Dermis blood vessel endothelial cell (primary cell): ENCODE data around the gene RAP1GDS1. TPM values are rescaled to one million over a fixed set of nuclear protein-coding genes. Genes with fewer than 3 reads are reported as not detected.
A peak's percentile ranks its signal among the peaks of the same experiment; 100 is the strongest.
"Not testable (repeated sequence)": the region's sequence is repeated elsewhere in the genome, so short reads cannot be mapped to it uniquely, and the experiment has no call there.

Source experiments
- DNase-seq: peaks from one replicate; pipeline ENCODE4 v3.0.0; 2010
- total RNA-seq: library from RNA; depleted of rRNA; stranded (reverse); fragments of >200 nt; gene quantifications from 2 replicates; pipeline ENCODE4 v1.2.3, GENCODE V29; 2014

Gene RAP1GDS1
- total RNA-seq, 1 donor from 2014 or later: 62.3 TPM

GRCh38 chr4:98444371-98444770 is 183.2 kb downstream of the RAP1GDS1 start:
- no peak for DNase-seq

GRCh38 chr4:98446499-98447375 is 185.6 kb downstream of the RAP1GDS1 start:
- no peak for DNase-seq

DNA sequence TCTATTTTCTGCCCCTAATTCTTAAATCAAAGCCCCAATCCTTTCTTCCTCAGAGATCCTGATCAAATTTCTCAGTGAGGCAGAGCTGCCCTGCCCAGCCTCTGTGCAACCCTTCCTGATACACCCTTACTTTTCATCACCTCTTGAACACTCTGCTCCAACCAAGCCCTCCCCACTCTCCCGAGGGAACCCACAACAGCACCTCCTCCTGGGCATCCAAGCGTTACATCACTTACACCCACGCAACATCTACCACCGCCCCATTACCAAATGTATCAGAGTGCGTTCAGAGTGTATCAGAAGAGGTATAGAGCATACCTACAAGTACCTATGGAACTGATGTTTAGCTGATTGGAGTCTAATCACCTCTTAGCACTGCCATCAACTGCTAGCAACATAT is 186.5 kb downstream of the RAP1GDS1 start:
- no peak for DNase-seq

DNA sequence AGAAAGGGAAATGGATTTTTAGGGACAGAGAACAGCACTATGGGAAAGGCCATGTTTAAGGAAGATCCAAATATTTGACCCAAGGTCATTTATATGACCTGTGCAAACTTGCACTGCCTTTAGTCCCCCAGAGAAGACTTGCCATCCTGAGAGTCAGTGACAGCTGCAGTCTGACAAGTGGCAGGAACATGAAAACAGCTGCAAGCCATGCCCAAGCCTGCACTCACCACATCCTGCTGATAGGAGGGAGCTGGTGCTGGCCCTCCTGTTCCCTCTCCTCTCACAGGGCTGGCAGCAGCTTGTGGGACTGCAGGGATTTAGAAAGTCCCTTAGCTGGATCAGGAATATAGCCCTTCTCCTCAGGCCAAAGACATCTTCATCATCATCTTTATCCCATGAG is 187.7 kb downstream of the RAP1GDS1 start:
- no peak for DNase-seq

DNA sequence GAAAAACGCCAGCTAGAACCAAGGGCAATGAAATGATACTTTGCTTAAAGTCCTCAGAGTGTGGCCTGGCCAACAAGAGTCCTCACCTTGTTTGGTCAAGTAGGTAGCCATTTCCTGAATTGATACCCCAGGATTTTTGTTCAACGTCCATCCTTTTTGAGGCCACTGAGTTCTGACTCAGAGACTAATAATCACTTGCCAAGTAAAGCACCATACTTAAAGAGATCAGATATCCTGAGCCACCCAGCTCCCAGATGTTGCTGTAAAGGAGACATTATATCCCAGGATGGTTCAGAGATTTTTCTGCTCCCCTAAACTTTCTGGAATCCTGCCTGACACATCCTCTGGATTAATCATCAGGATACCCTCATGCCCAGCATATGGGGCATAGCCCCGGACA is 190.9 kb downstream of the RAP1GDS1 start:
- DNase-seq: no peak

- DNase-seq: not testable (repeated sequence)
Measured at GRCh38 chr4:98457422-98457821, 196.2 kb downstream of the RAP1GDS1 start.

- not testable (repeated sequence) for DNase-seq
Measured at GRCh38 chr4:98461121-98461865, 200.1 kb downstream of the RAP1GDS1 start.

GRCh38 chr4:98462487-98462886 is 201.3 kb downstream of the RAP1GDS1 start:
- DNase-seq: no peak

DNA sequence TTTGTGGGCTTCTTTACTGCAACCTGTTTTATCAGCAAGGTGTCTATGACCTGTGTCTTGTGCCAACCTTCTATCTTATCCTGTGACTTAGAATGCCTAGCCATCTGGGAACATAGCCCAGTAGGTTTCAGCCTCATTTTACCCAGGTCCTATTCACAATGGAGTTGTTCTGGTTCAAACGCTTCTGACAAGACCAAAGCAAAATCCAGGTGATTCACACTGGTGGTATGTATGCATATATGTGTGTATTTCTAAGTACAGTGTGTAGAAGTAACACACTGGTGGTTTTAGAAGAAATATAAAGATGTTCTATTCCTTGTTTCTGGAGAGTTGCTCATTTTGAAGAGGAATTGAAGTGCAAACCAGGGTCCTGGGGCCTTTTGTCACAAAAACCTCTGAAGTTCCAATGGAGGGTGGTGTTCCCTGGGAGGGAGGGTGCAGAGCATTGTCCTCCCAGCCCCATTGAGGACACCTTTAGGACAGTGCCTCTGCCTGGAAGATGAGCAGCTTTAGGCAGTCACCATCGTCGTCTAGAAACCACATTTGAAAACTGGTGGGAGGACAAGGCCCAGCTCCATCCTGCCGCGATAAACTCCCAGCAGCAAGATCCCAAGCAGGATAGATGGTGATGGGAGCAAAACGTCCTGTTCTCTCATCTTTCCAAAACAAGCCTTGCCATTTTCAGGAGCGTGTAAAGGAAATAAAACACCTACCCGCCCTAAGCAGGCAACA is 205.8 kb downstream of the RAP1GDS1 start:
- no peak for DNase-seq

GRCh38 chr4:98467627-98468072 is 206.5 kb downstream of the RAP1GDS1 start:
- peak; percentile 96 for DNase-seq

DNA sequence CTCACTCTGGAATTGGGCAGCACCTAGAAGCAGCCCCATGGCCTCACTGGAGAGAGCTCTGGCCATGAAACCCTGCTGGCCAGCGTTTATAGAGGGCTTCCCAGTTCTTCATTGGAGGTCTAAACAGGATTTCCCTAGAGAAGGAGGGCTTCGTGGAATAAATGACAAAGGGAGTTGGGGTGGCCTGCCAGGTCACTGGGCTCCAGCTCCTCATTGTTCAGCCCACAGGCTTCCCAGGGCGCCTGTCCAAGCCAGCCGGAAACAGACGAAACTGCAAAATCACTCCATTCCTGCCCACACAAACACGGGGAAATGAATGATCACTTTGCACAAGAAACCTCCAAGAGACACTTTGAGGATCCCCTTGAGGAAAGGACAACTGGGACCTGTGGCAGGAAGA is 207.5 kb downstream of the RAP1GDS1 start:
- DNase-seq: peak; percentile 77

DNA sequence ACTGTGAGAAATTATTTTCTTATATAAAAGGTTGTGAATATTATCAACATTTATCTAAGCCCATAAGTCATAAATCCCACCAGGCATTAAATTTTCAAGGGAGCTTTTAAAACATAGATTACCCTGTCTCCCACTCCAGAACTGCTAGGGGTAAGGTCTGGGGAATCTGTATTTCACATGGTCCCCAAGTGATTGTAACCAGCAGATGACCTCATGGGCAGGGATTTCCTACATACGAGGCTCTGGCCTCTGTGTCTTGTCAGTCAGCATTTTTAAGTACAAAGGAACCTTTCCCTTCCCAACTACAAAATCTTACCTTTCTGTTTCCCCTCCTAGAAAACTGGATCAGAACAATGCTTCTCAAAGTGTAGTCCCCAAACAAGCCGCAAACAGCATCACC is 208.6 kb downstream of the RAP1GDS1 start:
- peak; percentile 27 for DNase-seq

DNA sequence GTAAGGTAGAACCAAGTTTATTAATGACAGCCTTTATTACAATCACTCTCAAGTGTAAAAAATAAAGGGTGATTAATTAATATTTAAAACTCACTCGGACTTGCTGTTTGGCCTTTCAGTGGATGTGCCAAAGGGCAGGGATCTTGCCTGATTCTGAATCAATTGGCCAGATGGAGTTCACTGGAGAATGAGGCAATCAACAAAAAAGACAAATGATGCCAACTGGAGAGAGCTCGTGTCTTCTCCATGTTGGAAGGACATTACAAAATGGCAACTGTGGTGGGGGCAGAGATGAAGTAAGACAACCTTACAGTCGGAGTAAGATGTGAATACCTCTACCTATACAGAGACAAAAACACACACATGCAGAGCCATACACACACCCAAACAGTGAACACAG is 209.2 kb downstream of the RAP1GDS1 start:
- DNase-seq: no peak

- no peak for DNase-seq
Measured at GRCh38 chr4:98470831-98471230, 209.6 kb downstream of the RAP1GDS1 start.

DNA sequence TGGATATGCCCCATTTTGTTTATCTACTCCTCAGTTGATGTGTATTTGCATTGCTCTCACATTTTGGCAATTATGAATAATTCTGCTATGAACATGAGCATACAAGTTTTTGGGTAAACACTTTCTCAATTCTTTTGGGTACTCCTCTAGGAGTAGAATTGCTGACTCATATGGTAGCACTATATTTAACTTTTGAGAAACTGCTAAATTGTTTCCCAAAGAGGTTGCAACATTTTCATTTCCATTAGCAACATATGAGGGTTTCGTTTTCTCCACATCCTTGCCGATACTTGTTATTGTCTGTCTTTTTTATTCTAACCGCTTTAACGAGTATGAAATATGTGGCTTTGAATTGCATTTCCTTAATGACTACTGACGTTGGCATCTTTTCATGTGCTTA is 211.9 kb downstream of the RAP1GDS1 start:
- DNase-seq: no peak

GRCh38 chr4:98474408-98474844 is 213.2 kb downstream of the RAP1GDS1 start:
- DNase-seq: no peak

DNA sequence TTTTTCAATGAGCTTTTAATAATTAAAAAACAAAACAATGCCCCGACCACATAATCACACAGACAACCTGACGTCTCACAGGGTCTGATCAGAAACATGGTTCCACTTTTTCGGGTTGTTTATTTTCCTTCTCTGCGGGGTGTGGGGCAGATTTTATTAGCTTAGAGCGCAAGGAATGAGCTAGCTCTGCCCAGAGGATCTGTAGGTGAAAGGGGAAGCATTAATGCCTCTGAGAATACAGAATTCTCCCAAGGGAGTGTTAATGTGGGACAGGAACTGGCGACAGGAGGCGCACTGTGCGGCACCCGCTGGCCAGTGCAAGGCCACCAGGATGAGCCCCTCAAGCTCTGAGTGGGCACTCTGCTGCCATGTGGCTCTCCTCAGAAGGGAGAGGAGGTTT is 215.7 kb downstream of the RAP1GDS1 start:
- DNase-seq: no peak

DNA sequence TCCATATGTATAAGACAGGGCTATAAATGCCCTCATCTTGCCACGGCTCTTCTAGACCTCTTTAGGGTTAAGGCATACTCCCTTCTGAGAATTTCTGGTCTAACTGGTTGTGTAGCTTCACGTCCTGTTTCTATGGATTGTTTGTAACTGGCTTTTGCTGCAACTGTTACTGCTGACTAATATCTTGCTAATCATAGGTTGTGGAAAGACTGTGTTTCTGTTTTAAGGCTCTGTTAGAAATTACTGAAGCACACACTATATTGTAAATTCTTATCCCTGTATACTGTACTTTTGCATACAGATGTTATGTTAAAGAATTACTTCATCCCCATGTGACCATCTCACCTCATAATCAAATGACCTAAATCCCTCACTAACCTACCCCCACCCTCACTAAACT is 218.4 kb downstream of the RAP1GDS1 start:
- DNase-seq: not testable (repeated sequence)

DNA sequence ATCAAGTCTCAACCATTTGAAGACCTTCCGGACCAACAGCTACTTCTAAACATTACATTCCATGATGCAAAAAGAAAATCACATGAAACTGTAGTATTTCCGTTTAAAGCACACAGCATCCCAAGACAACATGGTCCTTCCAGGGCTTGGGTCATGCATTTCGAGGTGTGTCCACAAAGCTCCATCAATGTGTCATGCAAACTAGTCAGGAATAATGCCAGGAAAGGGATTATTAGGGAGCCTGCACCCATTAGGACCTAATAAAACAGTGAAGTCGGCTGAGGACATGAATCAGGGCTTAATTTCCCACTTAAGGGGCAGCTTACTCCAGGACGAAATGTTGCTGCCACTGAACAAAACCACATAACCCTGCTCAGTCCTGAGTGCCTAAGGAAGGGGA is 219.4 kb downstream of the RAP1GDS1 start:
- no peak for DNase-seq

DNA sequence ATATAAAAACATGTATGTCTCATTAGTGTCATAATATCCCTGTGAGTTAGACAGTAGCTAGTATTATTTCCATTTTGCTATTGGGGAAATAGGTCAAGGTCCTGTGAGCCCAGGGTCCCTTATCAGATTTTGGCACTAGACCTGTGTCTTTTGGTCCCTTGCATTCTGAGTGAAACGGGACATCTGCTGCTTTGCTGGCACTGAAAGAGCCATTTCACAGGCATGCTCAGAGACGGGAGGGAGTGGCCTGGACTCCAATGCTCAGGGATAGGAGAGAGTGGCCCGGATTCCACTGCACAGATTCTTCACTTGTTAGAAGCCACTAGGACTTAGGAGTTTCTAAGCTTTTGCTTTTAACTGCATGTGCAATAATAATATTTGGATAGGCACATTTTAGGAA is 220.0 kb downstream of the RAP1GDS1 start:
- no peak for DNase-seq

DNA sequence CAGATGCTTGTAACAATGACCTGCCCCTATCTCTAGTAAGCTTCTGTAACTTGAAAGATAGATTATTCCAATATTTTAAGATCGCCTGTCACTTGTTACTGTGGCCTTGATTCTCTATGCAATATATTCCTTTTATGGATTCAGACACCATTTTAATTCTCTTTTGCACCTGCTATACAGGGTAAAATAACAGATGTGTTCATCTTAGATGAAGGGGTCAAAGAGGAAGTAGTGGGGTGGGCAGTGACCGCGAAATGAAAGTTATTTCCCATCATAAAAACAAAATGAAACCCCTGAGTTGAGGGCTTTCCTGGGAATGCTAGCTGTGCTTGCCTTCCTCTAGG is 221.3 kb downstream of the RAP1GDS1 start:
- DNase-seq: no peak

GRCh38 chr4:98482847-98483806 is 221.9 kb downstream of the RAP1GDS1 start:
- peak; percentile 57 for DNase-seq
